Esophagus squamous epithelium (tissue), 4 donors: ENCODE measurements around the gene TMEM266.

Experiments
- CTCF ChIP-seq, 6 experiments: fragments of 450-650 bp in 4 of 6; fragments of 200-600 bp in 2 of 6; sonication (generic) in 2 of 6; IDR thresholded peaks; one replicate each; pipeline ENCODE4 v1.5.1; 2016 to 2019; ENCODE audit warnings: antibody characterized with exemption in 6 of 6, mild to moderate bottlenecking in 4 of 6, moderate library complexity in 4 of 6
- POLR2A ChIP-seq, 4 donors: fragments of 450-650 bp; IDR thresholded peaks; one replicate each; pipeline ENCODE4 v1.6.1; 2017; ENCODE audit warnings: antibody characterized with exemption in 4 of 4, mild to moderate bottlenecking in 4 of 4, moderate library complexity in 3 of 4

GRCh38 chr15:76062286-76062685 is 2.5 kb downstream of the TMEM266 start:
- TF ChIP-seq CTCF (IDR thresholded peaks at IDR 0.05) (no peak), POLR2A (IDR thresholded peaks at IDR 0.05) (no peak)
